RPMI7951 (cell line): ENCODE data around the gene MIGA2. TPM values are rescaled to one million over a fixed set of nuclear protein-coding genes. Genes with fewer than 3 reads are reported as not detected.
A peak's percentile ranks its signal among the peaks of the same experiment; 100 is the strongest.
"Not testable (repeated sequence)": the region's sequence is repeated elsewhere in the genome, so short reads cannot be mapped to it uniquely, and the experiment has no call there.

Source experiments
- DNase-seq: peaks from one replicate; pipeline ENCODE4 v3.0.0-alpha.2; 2012; ENCODE audit warnings: low read depth
- total RNA-seq: library from RNA; depleted of rRNA; stranded (reverse); fragments of >200 nt; shearing (Covaris generic); gene quantifications from 2 replicates; pipeline ENCODE4 v1.2.3, GENCODE V29; 2014; rRNA removed

MIGA2 gene
- total RNA-seq, result 13.7 and 15.6 TPM in 2 replicates

- DNase-seq, result peak; percentile 99
These were observed at the start of gene MIGA2 for GRCh38 chr9:129036241-129036922. Gene MIGA2 (plus strand): TSS chr9:129036626. CDS start chr9:129040595, 3,969 bp downstream.

GRCh38 chr9:128986671-128987070, 49.8 kb upstream of the MIGA2 start:
- no peak for DNase-seq

GRCh38 chr9:128987805-128988204, 48.6 kb upstream of the MIGA2 start:
- DNase-seq, result peak; percentile 68

GRCh38 chr9:128992995-128993394, 43.4 kb upstream of the MIGA2 start:
- DNase-seq, result peak; percentile 15

GRCh38 chr9:128995791-128996190, 40.6 kb upstream of the MIGA2 start:
- no peak for DNase-seq

GRCh38 chr9:128998462-128998861, 38.0 kb upstream of the MIGA2 start:
- DNase-seq, result no peak

- no peak for DNase-seq
These were observed 36.7 kb upstream of the MIGA2 start for GRCh38 chr9:128999581-129000206.

GRCh38 chr9:129001504-129002325, 34.7 kb upstream of the MIGA2 start:
- DNase-seq, result no peak

- DNase-seq, result no peak
These were observed 33.4 kb upstream of the MIGA2 start for GRCh38 chr9:129002992-129003391.

GRCh38 chr9:129004173-129004572, 32.3 kb upstream of the MIGA2 start:
- DNase-seq, result not testable (repeated sequence)

GRCh38 chr9:129005336-129005997, 31.0 kb upstream of the MIGA2 start:
- DNase-seq, result no peak

GRCh38 chr9:129006328-129007034, 29.9 kb upstream of the MIGA2 start:
- peak; percentile 52 for DNase-seq

GRCh38 chr9:129007035-129007765, 29.2 kb upstream of the MIGA2 start:
- no peak for DNase-seq

- DNase-seq, result no peak
These were observed 28.5 kb upstream of the MIGA2 start for GRCh38 chr9:129007766-129008468.

- no peak for DNase-seq
These were observed 27.9 kb upstream of the MIGA2 start for GRCh38 chr9:129008469-129008965.

GRCh38 chr9:129008986-129009583, 27.3 kb upstream of the MIGA2 start:
- DNase-seq, result no peak

GRCh38 chr9:129009584-129010141, 26.8 kb upstream of the MIGA2 start:
- DNase-seq, result no peak

- no peak for DNase-seq
These were observed 26.0 kb upstream of the MIGA2 start for GRCh38 chr9:129010267-129010975.
